Activated T-cell treated with anti-CD3 and anti-CD28 coated beads, Interleukin-2, amount 50 U/mL, for 4 hours (primary cell): ENCODE measurements around the gene FAM156A. TPM values are rescaled to one million over a fixed set of nuclear protein-coding genes. Genes with fewer than 3 reads are reported as not detected.
"Not testable (repeated sequence)": the region's sequence is repeated elsewhere in the genome, so short reads cannot be mapped to it uniquely, and the experiment has no call there.

ENCODE experiments used
- ATAC-seq, 2 donors: fragments of 200-7000 bp; cut with Tn5 transposase; one replicate each; pipeline ENCODE4 v1.10.0; 2021
- DNase-seq: peaks from one replicate; pipeline ENCODE4 v3.0.0-alpha.2; 2020
- H3K27me3 Mint-ChIP-seq: one replicate; pipeline ENCODE4 v1.8.0; 2021; ENCODE audit warnings: low read depth, mixed read lengths
- H3K36me3 Mint-ChIP-seq: one replicate; pipeline ENCODE4 v1.8.0; 2022; ENCODE audit warnings: mixed read lengths; ENCODE audit not compliant: insufficient read depth
- H3K4me1 Mint-ChIP-seq: one replicate; pipeline ENCODE4 v1.8.0; 2021; ENCODE audit warnings: low read depth, mixed read lengths
- H3K4me3 Mint-ChIP-seq: one replicate; pipeline ENCODE4 v1.8.0; 2021; ENCODE audit warnings: mild to moderate bottlenecking, moderate library complexity, mixed read lengths
- H3K9me3 Mint-ChIP-seq: one replicate; pipeline ENCODE4 v1.8.0; 2021; ENCODE audit warnings: mixed read lengths
- total RNA-seq, 3 donors: library from RNA; stranded (reverse); gene quantifications; one replicate each; pipeline ENCODE4 v1.2.1, GENCODE V29; 2021

Gene FAM156A, protein sequence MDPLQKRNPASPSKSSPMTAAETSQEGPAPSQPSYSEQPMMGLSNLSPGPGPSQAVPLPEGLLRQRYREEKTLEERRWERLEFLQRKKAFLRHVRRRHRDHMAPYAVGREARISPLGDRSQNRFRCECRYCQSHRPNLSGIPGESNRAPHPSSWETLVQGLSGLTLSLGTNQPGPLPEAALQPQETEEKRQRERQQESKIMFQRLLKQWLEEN
- 10 to 100 TPM; 19.4 to 23.5 (median 20.9) TPM for total RNA-seq

DNA sequence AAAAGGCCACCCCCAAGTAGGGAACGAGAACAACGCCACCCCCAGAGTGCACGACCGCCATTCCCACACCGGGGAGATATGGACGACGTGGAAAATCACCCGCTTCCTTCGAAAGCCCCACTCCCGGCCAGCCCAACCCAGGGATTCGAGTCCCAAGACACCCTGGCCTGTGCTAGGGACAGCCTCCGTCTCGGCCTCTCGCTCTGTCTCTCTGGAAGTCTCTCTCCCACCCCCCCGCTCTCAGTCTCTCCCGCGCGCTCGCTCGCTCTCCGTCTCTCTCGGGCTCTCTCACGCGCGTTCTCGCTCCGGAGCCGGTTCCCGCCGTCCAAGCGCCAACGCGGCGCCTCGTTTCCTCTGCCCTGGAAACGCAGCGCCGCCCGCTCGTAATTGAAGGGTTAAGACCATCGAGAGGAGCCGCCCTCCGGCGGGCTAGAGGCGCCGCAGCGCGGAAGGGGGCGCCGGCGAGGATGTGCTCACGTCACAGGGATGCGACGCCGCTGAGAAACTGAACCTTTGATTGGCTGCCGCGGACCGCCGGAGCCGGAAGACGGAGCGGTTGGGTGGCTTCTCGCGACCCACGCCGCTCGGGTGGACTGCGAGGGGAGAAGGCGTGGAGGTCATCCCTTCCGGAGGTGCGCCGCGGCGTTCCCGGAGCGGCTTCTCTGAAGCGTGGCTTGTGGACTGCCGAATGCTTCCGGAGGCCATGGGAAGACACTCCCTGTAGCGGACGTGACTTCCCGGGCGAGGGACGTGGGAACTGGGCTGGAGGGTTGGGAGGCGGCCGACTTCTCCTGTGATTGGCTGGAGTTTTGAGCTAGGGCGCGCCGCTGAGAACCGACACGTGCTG is at the start of gene FAM156A:
Gene FAM156A, minus strand, starts transcription at position 406 of the 847 bp plus-strand sequence. CDS start 9,930 bp downstream, outside the sequence.
- not testable (repeated sequence) for H3K36me3 Mint-ChIP-seq, H3K4me3 Mint-ChIP-seq, H3K4me1 Mint-ChIP-seq, H3K9me3 Mint-ChIP-seq, DNase-seq, H3K27me3 Mint-ChIP-seq
- ATAC-seq, result peak; percentile 84 to 86

DNA sequence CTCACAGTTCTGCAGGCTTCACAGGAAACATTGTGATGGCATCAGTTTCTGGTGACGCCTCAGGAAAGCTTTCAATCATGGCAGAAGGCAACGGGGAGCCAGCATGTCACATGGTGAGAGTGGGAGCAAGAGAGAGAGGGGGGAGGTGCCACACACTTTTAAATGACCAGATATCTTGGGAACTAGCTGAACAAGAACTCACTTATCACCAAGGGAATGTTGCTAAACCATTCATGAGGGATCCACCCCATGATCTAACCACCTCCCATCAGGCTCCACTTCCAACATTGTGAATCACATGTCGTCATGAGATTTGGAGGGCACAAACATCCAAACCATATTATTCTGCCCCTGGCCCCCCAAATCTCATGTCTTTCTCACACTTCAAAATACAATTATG is 47.0 kb upstream of the FAM156A start:
- H3K4me1 Mint-ChIP-seq, result peaks cover 2% of the 10 kb centered on the region
- ATAC-seq (no peak), DNase-seq (no peak)
- H3K36me3 Mint-ChIP-seq, result no peaks in the 10 kb centered on the region
- H3K9me3 Mint-ChIP-seq, result no peaks in the 10 kb centered on the region
- peaks cover 23% of the 10 kb centered on the region for H3K27me3 Mint-ChIP-seq
- no peak overlapping the region for H3K4me3 Mint-ChIP-seq

DNA sequence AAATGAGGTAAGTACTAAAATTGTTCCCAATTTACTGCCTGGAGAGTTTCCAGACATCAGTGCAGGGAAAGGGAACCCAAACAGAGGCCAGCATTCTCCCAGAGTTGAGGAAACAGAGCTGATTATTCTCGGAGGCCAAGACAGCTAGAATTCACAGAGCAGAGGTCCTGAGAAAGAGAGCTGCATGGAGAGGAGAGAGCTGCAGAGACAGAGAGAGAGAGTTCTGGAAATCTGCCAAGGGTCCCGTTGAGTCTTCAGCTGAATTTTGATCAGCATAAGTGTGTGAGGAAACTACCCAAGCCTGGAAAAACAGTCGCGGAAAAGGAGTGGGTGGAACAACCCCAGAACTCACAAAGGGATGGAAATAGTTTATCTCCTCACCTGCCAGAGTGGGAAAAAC is 46.5 kb upstream of the FAM156A start:
- no peaks in the 10 kb centered on the region for H3K9me3 Mint-ChIP-seq
- no peaks in the 10 kb centered on the region for H3K36me3 Mint-ChIP-seq
- H3K4me1 Mint-ChIP-seq, result peaks cover 2% of the 10 kb centered on the region
- DNase-seq (no peak), ATAC-seq (no peak)
- H3K27me3 Mint-ChIP-seq, result peaks cover 23% of the 10 kb centered on the region
- no peak overlapping the region for H3K4me3 Mint-ChIP-seq

DNA sequence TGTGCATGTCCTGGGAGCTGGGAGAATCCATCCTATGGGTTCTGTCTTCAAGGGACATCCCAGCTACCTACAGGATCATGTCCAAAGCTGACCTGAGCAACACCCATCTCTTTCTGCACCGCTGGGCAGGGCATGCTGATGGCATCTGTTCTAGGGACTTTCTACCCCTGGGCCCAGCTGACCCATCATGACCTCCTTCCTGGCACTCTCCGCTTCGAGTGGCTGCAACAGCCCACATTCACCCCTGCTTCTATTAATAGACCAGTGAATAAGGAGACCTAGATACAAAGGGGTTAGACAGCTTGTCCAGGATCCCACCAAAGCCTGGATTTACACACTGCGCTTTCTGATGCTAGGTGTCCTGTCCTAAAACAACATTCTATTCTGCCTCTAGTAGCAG is 45.7 kb upstream of the FAM156A start:
- no peaks in the 10 kb centered on the region for H3K9me3 Mint-ChIP-seq
- no peak overlapping the region for H3K4me3 Mint-ChIP-seq
- H3K36me3 Mint-ChIP-seq, result no peaks in the 10 kb centered on the region
- DNase-seq (no peak), ATAC-seq (no peak)
- H3K27me3 Mint-ChIP-seq, result peaks cover 23% of the 10 kb centered on the region
- peaks cover 2% of the 10 kb centered on the region for H3K4me1 Mint-ChIP-seq

DNA sequence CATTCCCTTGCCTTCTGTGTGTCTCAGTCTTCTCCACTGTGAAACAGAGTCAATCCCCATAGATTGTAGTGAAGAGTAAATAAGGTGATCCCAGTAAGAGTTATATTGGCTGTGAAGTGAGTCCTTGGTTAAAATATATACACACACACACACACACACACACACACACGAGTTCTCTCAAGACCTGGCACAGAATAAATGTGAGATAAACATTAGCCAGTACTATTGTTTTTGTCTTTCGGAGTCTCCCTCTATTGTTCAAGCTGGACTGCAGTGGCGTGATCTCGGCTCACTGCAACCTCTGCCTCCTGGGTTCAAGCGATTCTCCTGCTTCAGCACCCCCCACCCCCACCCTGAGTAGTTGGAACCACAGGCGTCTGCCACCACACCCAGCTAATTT is 44.8 kb upstream of the FAM156A start:
- DNase-seq (no peak), ATAC-seq (no peak)
- Mint-ChIP-seq H3K4me1 (peaks cover 2% of the 10 kb centered on the region), H3K36me3 (no peaks in the 10 kb centered on the region), H3K9me3 (no peaks in the 10 kb centered on the region), H3K27me3 (peaks cover 23% of the 10 kb centered on the region), H3K4me3 (no peak overlapping the region)

DNA sequence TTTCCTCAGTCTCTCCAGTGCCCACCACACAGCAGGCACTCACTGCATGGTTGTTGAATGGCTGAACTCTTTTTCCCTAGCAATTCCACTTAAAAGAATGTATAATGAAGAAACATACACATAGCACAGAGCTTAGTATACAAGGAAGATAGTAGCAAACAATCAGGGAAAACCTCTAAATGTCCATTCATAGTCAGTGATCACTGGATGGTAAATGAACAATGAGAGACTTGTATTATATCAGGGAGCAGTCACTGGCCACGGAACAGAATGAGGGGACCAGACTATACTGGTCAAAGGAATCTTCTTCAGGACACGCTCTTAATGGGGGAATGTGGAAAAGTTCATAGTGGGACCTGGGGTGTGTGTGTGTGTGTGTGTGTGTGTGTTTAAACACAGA is 43.6 kb upstream of the FAM156A start:
- no peak for DNase-seq
- Mint-ChIP-seq H3K4me1 (peaks cover 2% of the 10 kb centered on the region), H3K9me3 (no peaks in the 10 kb centered on the region), H3K27me3 (peaks cover 14% of the 10 kb centered on the region), H3K4me3 (no peak overlapping the region), H3K36me3 (no peaks in the 10 kb centered on the region)
- ATAC-seq, result no peak

DNA sequence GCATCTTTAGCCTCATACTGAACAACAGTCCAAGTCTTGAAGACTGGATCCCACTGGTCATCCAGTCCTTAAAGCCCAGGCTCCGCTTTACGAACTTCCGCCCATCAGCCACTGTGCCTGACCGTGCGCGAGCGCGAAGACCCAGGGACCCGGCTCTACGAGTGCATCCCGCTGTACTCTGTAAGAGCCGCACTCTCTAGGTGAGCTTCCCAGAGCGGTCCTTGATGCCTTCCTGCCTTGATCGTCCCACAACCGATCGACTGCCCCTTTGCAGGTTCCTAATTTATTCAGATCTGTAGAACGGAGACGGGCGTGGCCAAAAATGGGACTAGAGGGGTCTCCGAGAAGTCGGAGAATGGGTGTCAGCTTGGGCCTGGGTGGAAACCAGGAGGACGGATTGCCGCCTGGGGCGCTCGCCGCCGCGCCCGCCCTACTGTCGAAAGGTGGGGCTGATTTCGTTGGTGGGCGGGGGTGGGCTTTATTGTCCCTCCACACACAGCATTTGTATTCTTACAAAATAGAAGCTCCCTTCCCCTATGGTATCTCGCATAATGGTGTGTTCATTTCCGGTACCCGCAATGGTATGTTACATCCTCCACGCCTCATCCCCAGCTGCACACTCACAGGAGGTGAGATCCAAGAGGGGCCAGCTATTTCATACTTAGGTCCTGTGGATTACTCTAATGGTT is 42.3 kb upstream of the FAM156A start:
- no peak for DNase-seq
- peak; percentile 30 to 34 for ATAC-seq
- peaks cover 14% of the 10 kb centered on the region for H3K27me3 Mint-ChIP-seq
- peaks cover 5% of the 10 kb centered on the region for H3K4me1 Mint-ChIP-seq
- no peak overlapping the region for H3K4me3 Mint-ChIP-seq
- H3K9me3 Mint-ChIP-seq, result no peaks in the 10 kb centered on the region
- H3K36me3 Mint-ChIP-seq, result no peaks in the 10 kb centered on the region

DNA sequence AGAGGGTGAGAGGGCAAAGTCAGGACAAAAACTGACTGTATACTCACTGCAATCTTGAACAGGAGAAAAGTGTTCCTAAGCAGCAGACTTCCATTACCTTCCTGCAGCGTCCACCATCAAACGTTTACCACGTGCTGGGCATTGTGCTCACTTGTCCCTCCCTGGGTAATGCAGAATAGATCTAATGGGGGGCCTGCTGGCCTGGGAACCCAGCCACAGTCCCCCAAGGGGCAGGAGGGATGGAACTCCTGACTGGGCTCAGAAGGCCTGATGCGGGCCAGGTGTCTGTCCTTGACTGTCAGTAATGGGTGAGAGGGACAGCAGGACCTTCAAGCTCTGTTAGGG is 37.6 kb upstream of the FAM156A start:
- Mint-ChIP-seq H3K4me3 (peak overlapping the region; percentile 93), H3K4me1 (peaks cover 15% of the 10 kb centered on the region), H3K27me3 (no peaks in the 10 kb centered on the region), H3K36me3 (no peaks in the 10 kb centered on the region), H3K9me3 (no peaks in the 10 kb centered on the region)
- ATAC-seq (no peak), DNase-seq (no peak)

DNA sequence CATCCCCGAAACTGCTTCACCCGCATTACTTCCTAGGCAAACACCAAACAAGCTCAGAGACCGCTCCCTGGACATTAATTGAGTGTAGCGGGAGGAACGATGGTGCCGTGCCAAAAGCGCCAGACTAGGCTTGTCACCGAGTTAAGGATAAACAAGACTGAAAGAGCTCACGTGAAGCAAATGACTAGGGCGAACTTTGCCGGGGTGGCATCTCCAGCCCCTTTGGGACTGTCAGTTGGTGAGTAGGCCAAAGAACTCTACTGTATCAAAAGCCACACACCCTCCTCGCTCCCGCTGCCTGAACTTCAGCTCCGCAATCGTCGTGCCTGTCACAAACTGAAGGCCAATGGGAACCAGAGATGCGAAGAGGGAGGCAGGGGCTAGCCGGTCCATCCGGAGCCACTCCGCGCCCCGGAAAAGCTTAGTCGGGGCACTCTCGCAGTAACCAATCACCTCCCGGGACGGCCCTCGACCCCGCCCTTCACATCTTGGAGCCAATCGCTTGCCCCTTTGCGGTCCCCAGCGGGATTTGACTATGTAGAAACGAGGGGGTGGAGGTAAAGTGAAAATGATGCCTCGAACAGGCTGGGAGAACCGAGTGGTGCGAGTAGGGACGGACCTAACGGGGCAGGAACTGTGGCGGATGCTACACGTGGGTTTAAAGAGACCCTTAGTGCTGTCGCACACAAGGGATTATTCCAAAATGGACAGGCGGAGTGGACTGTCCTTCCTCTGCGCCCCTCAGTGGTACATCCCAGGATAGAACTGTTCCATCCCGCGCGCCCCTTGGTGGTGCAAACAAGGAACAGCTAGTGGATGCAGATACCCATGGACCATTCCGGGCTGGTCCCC is 37.0 kb upstream of the FAM156A start:
- peak; percentile 85 for DNase-seq
- no peaks in the 10 kb centered on the region for H3K36me3 Mint-ChIP-seq
- peaks cover 14% of the 10 kb centered on the region for H3K4me1 Mint-ChIP-seq
- ATAC-seq, result peak; percentile 97
- no peaks in the 10 kb centered on the region for H3K27me3 Mint-ChIP-seq
- H3K9me3 Mint-ChIP-seq, result no peaks in the 10 kb centered on the region
- peak overlapping the region; percentile 93 for H3K4me3 Mint-ChIP-seq

DNA sequence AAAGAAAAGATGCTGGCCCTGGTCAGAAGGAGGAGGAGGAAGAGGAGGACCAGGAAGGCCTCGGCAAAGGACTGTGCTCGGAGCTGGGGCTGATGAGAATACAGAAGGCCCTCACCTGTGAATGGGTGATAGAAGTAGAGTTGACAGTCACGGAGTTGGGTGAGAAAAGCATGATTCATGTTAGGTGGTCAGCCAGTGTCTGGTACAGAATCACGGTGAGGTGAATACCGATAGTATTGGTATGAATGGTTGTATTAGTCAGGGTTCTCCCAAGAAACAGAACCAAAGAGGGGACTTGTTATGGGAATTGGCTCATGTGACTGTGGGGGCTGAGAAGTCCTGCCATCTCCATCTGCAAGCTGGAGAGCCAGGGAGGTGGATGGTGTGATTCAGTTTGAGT is 32.5 kb upstream of the FAM156A start:
- DNase-seq (no peak), ATAC-seq (no peak)
- no peak overlapping the region for H3K4me3 Mint-ChIP-seq
- H3K4me1 Mint-ChIP-seq, result peaks cover 22% of the 10 kb centered on the region
- H3K36me3 Mint-ChIP-seq, result no peaks in the 10 kb centered on the region
- no peaks in the 10 kb centered on the region for H3K27me3 Mint-ChIP-seq
- H3K9me3 Mint-ChIP-seq, result no peaks in the 10 kb centered on the region

DNA sequence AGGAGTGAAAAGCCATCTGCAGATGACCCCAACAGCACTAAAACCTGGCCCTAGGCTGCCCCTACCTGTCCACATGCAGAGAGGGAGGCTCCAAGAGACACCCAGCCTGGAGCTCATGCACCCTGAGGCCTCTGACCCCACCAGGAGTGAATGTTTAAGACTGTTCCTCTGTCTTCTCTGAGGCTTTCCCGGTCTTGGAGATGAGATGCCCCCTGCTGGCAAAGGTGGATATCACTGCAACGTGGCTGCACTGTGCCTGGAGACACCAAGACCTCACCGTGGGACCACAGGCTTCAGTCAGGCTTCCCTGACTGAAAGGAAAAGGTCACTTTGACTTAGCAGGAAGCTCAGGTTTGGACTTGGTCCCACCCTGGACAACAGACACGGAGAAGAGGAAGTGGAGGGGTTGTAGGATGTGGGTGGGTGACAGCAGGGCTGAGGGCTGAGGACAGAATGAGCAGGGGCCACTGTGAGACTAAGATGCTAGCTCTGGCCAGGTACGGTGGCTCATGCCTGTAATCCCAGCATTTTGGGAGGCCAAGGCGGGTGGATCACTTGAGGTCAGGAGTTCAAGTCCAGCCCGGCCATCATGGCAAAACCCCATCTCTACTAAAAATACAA is 31.8 kb upstream of the FAM156A start:
- H3K4me3 Mint-ChIP-seq, result peak overlapping the region; percentile 42

DNA sequence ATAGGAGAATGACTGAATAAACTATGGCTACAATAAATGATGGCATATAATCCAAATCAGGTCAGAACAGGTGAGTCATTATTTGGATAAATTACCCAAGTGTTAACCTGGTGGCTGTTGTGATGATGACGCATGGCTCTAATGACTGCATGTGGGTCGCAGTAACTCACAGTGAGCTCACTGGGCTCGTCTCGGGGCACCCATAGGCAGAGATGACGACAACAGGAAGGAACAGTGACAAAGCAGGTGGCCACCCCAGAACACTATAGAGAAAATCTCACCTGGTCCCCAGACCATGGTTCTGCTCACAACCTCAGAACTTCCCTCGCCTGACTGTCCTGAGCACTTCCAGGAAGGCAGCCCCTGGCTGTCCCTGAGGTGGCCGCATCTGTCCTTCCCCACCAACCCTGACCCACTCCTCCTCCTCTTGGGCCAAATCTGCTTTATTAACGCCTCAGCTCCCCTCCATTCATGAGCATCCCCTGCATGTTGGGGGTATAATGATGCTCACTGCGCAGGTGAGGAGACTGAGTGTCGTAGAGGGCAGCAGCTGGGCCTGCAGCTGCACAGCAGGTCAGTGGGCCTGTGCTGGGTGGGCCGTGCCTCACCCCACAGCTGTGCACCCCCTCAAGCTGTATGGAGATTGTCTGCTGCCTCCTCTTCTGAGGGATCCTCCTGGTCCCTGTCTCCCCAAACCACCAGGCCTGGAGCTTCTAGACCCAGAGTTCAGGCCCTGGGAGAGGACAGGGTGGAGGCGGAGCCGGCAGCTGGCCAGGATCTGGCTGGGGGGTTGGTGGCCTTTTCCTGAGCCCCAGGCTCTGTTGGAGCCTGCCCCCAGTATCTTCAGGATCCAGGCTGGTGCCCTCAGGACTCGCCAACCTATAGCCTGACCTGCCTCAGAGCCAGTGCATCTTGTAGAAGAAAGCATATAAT is 30.9 kb upstream of the FAM156A start:
- no peak for DNase-seq
- Mint-ChIP-seq H3K36me3 (no peaks in the 10 kb centered on the region), H3K4me3 (no peak overlapping the region), H3K27me3 (no peaks in the 10 kb centered on the region), H3K4me1 (peaks cover 16% of the 10 kb centered on the region), H3K9me3 (no peaks in the 10 kb centered on the region)
- peak; percentile 51 to 65 for ATAC-seq

More for the DNA sequence above, 31.8 kb upstream of the FAM156A start:
- peaks cover 21% of the 10 kb centered on the region for H3K4me1 Mint-ChIP-seq
- peak; percentile 52 for DNase-seq
- H3K36me3 Mint-ChIP-seq, H3K27me3 Mint-ChIP-seq, H3K9me3 Mint-ChIP-seq: not testable (repeated sequence)
- peak; percentile 69 to 85 for ATAC-seq
